OCI-LY1 (cell line): ENCODE results near the gene KIF23.

Experiments used
- H2AFZ ChIP-seq: fragments of 200-600 bp; sonication (generic), shearing (Covaris generic); 2 replicates; pipeline ENCODE4 v1.6.0; 2014; ENCODE audit warnings: antibody characterized with exemption, mild to moderate bottlenecking, low read length
- H3F3A ChIP-seq: fragments of 200-600 bp; sonication (generic), shearing (Covaris generic); 2 replicates; pipeline ENCODE4 v1.6.0; 2014; ENCODE audit warnings: mild to moderate bottlenecking, antibody characterized with exemption, low read length, moderate library complexity; ENCODE audit not compliant: insufficient read depth
- H3K27ac ChIP-seq: fragments of 200-600 bp; sonication (generic); 2 replicates; pipeline ENCODE4 v1.5.1; 2014; ENCODE audit warnings: low read length, mixed run types, mild to moderate bottlenecking, low read depth; ENCODE audit not compliant: poor library complexity, severe bottlenecking
- H3K27me3 ChIP-seq: fragments of 200-600 bp; sonication (generic); 2 replicates; pipeline ENCODE4 v1.6.0; 2014; ENCODE audit warnings: antibody characterized with exemption, mild to moderate bottlenecking, low read length, moderate library complexity; ENCODE audit not compliant: insufficient read depth
- H3K36me3 ChIP-seq: fragments of 200-600 bp; sonication (generic); 2 replicates; pipeline ENCODE4 v1.6.1; 2014; ENCODE audit warnings: mild to moderate bottlenecking, antibody characterized with exemption, low read length, moderate library complexity, mixed read lengths; ENCODE audit not compliant: insufficient read depth
- H3K4me1 ChIP-seq: fragments of 200-600 bp; sonication (generic); 2 replicates; pipeline ENCODE4 v1.5.1; 2014; ENCODE audit warnings: mild to moderate bottlenecking, low read length, moderate library complexity; ENCODE audit not compliant: insufficient read depth, severe bottlenecking
- H3K4me2 ChIP-seq: fragments of 200-600 bp; sonication (generic), shearing (Covaris generic); 2 replicates; pipeline ENCODE4 v1.6.1; 2014; ENCODE audit warnings: low read length
- H3K4me3 ChIP-seq: fragments of 200-600 bp; sonication (generic); 2 replicates; pipeline ENCODE4 v1.5.1; 2014; ENCODE audit warnings: low read length, low read depth, mild to moderate bottlenecking, mixed read lengths; ENCODE audit not compliant: poor library complexity, severe bottlenecking
- H3K79me2 ChIP-seq: fragments of 200-600 bp; shearing (Covaris generic); 2 replicates; pipeline ENCODE4 v1.6.1; 2016; ENCODE audit warnings: mixed run types, low read length, mixed read lengths; ENCODE audit not compliant: insufficient read depth
- H3K9ac ChIP-seq: fragments of 200-600 bp; sonication (generic), shearing (Covaris generic); 2 replicates; pipeline ENCODE4 v1.6.1; 2014; ENCODE audit warnings: mild to moderate bottlenecking, low read length, mixed read lengths
- H3K9me2 ChIP-seq: fragments of 200-600 bp; sonication (generic), shearing (Covaris generic); 2 replicates; pipeline ENCODE4 v1.6.1; 2014; ENCODE audit warnings: low read depth, mild to moderate bottlenecking, low read length, mixed read lengths
- H3K9me3 ChIP-seq: fragments of 200-600 bp; shearing (Covaris generic); 2 replicates; pipeline ENCODE4 v1.6.1; 2014; ENCODE audit warnings: low read length, mixed read lengths
- H4K20me1 ChIP-seq: fragments of 200-600 bp; sonication (generic), shearing (Covaris generic); 2 replicates; pipeline ENCODE4 v1.6.0; 2016; ENCODE audit warnings: mild to moderate bottlenecking, low read length; ENCODE audit not compliant: insufficient read depth
- EZH2 ChIP-seq: fragments of 200-600 bp; sonication (generic), shearing (Covaris generic); IDR thresholded peaks from 2 replicates; pipeline ENCODE4 v1.8.0; 2017; ENCODE audit warnings: borderline replicate concordance, mixed run types, mild to moderate bottlenecking, antibody characterized with exemption, low read length, moderate library complexity, mixed read lengths
- TF ChIP-seq, protein P1 (sequence below): fragments of 200-600 bp; sonication (generic), shearing (Covaris generic); IDR thresholded peaks from 2 replicates; pipeline ENCODE4 v1.5.1; 2017; ENCODE audit warnings: mild to moderate bottlenecking, antibody characterized with exemption, low read length, moderate library complexity, mixed read lengths

Gene KIF23

GRCh38 chr15:69373406-69373805 is 40.7 kb upstream of the KIF23 start:
- TF ChIP-seq, protein P1, sequence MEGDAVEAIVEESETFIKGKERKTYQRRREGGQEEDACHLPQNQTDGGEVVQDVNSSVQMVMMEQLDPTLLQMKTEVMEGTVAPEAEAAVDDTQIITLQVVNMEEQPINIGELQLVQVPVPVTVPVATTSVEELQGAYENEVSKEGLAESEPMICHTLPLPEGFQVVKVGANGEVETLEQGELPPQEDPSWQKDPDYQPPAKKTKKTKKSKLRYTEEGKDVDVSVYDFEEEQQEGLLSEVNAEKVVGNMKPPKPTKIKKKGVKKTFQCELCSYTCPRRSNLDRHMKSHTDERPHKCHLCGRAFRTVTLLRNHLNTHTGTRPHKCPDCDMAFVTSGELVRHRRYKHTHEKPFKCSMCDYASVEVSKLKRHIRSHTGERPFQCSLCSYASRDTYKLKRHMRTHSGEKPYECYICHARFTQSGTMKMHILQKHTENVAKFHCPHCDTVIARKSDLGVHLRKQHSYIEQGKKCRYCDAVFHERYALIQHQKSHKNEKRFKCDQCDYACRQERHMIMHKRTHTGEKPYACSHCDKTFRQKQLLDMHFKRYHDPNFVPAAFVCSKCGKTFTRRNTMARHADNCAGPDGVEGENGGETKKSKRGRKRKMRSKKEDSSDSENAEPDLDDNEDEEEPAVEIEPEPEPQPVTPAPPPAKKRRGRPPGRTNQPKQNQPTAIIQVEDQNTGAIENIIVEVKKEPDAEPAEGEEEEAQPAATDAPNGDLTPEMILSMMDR: no peak
- TF ChIP-seq EZH2: no peak
- H4K20me1 ChIP-seq: no peaks in the 10 kb centered on the region
- no peaks in the 10 kb centered on the region for H3K9me3 ChIP-seq
- no peaks in the 10 kb centered on the region for H3K4me1 ChIP-seq
- no peaks in the 10 kb centered on the region; the same call in none of the 2 replicates for H3K27me3 ChIP-seq
- no peak overlapping the region for H3K4me3 ChIP-seq
- H3K36me3 ChIP-seq: no peaks in the 10 kb centered on the region
- H3K4me2 ChIP-seq: no peak overlapping the region
- H2AFZ ChIP-seq: no peak overlapping the region
- H3K9ac ChIP-seq: no peak overlapping the region
- no peaks in the 10 kb centered on the region for H3K9me2 ChIP-seq
- H3K27ac ChIP-seq: no peak overlapping the region
- H3K79me2 ChIP-seq: no peaks in the 10 kb centered on the region
- no peaks in the 10 kb centered on the region for H3F3A ChIP-seq

- Histone ChIP-seq H3K36me3 (no peaks in the 10 kb centered on the region), H3K9ac (no peak overlapping the region), H3K4me2 (no peak overlapping the region), H4K20me1 (no peaks in the 10 kb centered on the region), H3K79me2 (no peaks in the 10 kb centered on the region), H3K9me2 (no peaks in the 10 kb centered on the region), H3K27me3 (no peaks in the 10 kb centered on the region; the same call in none of the 2 replicates), H3K9me3 (no peaks in the 10 kb centered on the region), H3K4me3 (no peak overlapping the region), H2AFZ (no peak overlapping the region), H3K27ac (no peak overlapping the region), H3K4me1 (no peaks in the 10 kb centered on the region), H3F3A (no peaks in the 10 kb centered on the region)
- TF ChIP-seq, protein P1: no peak
- TF ChIP-seq EZH2: no peak
These were observed 38.9 kb upstream of the KIF23 start for GRCh38 chr15:69375151-69375790.

- Histone ChIP-seq H3F3A (no peaks in the 10 kb centered on the region), H3K27me3 (no peaks in the 10 kb centered on the region; the same call in none of the 2 replicates), H4K20me1 (no peaks in the 10 kb centered on the region), H3K36me3 (no peaks in the 10 kb centered on the region), H3K4me3 (no peak overlapping the region), H3K27ac (no peak overlapping the region), H3K4me1 (no peaks in the 10 kb centered on the region), H3K9me2 (no peaks in the 10 kb centered on the region), H2AFZ (no peak overlapping the region), H3K79me2 (no peaks in the 10 kb centered on the region), H3K9ac (no peak overlapping the region), H3K4me2 (no peak overlapping the region), H3K9me3 (no peaks in the 10 kb centered on the region)
- TF ChIP-seq EZH2: no peak
- TF ChIP-seq, protein P1: no peak
These were observed 36.8 kb upstream of the KIF23 start for GRCh38 chr15:69377216-69377970.
